HEK293 (cell line): ENCODE measurements around the gene HLF.

Experiments
- CTCF ChIA-PET: fragments of 350-600 bp; formaldehyde crosslinking; extraction: SDS; loops from one replicate; lab custom pipeline; 2021; ENCODE audit warnings: antibody characterized with exemption; lab: Yijun Ruan, JAX
- POLR2A ChIA-PET: fragments of 300-600 bp; formaldehyde crosslinking; extraction: SDS; loops from one replicate; lab custom pipeline; 2020; ENCODE audit warnings: antibody characterized with exemption, inconsistent platforms; lab: Yijun Ruan, JAX
- H3K27ac ChIP-seq: fragments of 200-500 bp; sonication (Bioruptor generic); 2 replicates; pipeline ENCODE4 v1.5.1; 2014; ENCODE audit warnings: low read depth, low read length, control low read depth, inconsistent platforms; ENCODE audit errors: extremely low read depth
- H3K36me3 ChIP-seq, 2 experiments: fragments of 200-500 bp in 1 of 2; sonication (Bioruptor generic) in 1 of 2; 1 replicate in 1 of 2; 2 replicates in 1 of 2; pipeline ENCODE4 v1.5.1; 2014 to 2017; ENCODE audit warnings: inconsistent platforms in 2 of 2, low read length in 2 of 2; ENCODE audit not compliant: control insufficient read depth in 2 of 2, insufficient read depth in 1 of 2
- H3K4me1 ChIP-seq: fragments of 200-500 bp; sonication (Bioruptor generic); 2 replicates; pipeline ENCODE4 v1.5.1; 2014; ENCODE audit warnings: mild to moderate bottlenecking, low read length, inconsistent platforms; ENCODE audit not compliant: control insufficient read depth, insufficient read depth
- H3K4me3 ChIP-seq: 2 replicates; pipeline ENCODE4 v1.5.1; 2011; ENCODE audit warnings: low read depth, mild to moderate bottlenecking, control low read depth, low read length, moderate library complexity
- H3K9me3 ChIP-seq: fragments of 200-500 bp; sonication (Bioruptor generic); 2 replicates; pipeline ENCODE4 v1.5.1; 2014; ENCODE audit warnings: low read depth, low read length, inconsistent platforms; ENCODE audit not compliant: control insufficient read depth, insufficient read depth
- EGR2 ChIP-seq: fragments of 450-650 bp; formaldehyde crosslinking; IDR thresholded peaks from 2 replicates; pipeline ENCODE4 v1.5.1; 2016; ENCODE audit warnings: low read depth, missing biosample characterization, missing genetic modification characterization
- GLIS1 ChIP-seq: fragments of 450-650 bp; formaldehyde crosslinking; IDR thresholded peaks from 2 replicates; pipeline ENCODE4 v1.5.1; 2016; ENCODE audit warnings: missing biosample characterization, missing genetic modification characterization
- GLIS2 ChIP-seq: fragments of 450-650 bp; formaldehyde crosslinking; IDR thresholded peaks from 2 replicates; pipeline ENCODE4 v1.5.1; 2016; ENCODE audit warnings: missing biosample characterization, missing genetic modification characterization
- IKZF3 ChIP-seq: fragments of 450-650 bp; IDR thresholded peaks from 2 replicates; pipeline ENCODE4 v1.5.0; 2018; ENCODE audit warnings: missing biosample characterization, mild to moderate bottlenecking, missing genetic modification characterization, moderate library complexity
- KLF17 ChIP-seq: fragments of 450-650 bp; formaldehyde crosslinking; IDR thresholded peaks from 2 replicates; pipeline ENCODE4 v1.5.1; 2016; ENCODE audit warnings: missing biosample characterization, missing genetic modification characterization
- KLF9 ChIP-seq: fragments of 450-650 bp; formaldehyde crosslinking; IDR thresholded peaks from 2 replicates; pipeline ENCODE4 v1.5.1; 2016; ENCODE audit warnings: missing biosample characterization, missing genetic modification characterization, low read depth
- MEIS1 ChIP-seq: sonication (generic); formaldehyde crosslinking; IDR thresholded peaks from 2 replicates; pipeline ENCODE4 v1.8.1; 2022; ENCODE audit warnings: missing genetic modification reagents, mild to moderate bottlenecking, borderline replicate concordance
- MZF1 ChIP-seq: fragments of 450-650 bp; formaldehyde crosslinking; IDR thresholded peaks from 2 replicates; pipeline ENCODE4 v1.5.1; 2017; ENCODE audit warnings: missing biosample characterization, missing genetic modification characterization, borderline replicate concordance
- OSR2 ChIP-seq: fragments of 450-650 bp; formaldehyde crosslinking; IDR thresholded peaks from 2 replicates; pipeline ENCODE4 v1.5.1; 2016; ENCODE audit warnings: missing biosample characterization, missing genetic modification characterization
- SCRT1 ChIP-seq: fragments of 450-650 bp; formaldehyde crosslinking; IDR thresholded peaks from 2 replicates; pipeline ENCODE4 v1.5.1; 2016; ENCODE audit warnings: missing biosample characterization, missing genetic modification characterization, borderline replicate concordance
- SP3 ChIP-seq: fragments of 450-650 bp; formaldehyde crosslinking; IDR thresholded peaks from 2 replicates; pipeline ENCODE4 v1.5.1; 2016; ENCODE audit warnings: missing biosample characterization, missing genetic modification characterization
- YY2 ChIP-seq: fragments of 450-650 bp; formaldehyde crosslinking; IDR thresholded peaks from 2 replicates; pipeline ENCODE4 v1.5.1; 2016; ENCODE audit warnings: missing biosample characterization, missing genetic modification characterization
- ZBTB11 ChIP-seq: fragments of 450-650 bp; formaldehyde crosslinking; conservative IDR thresholded peaks from 2 replicates; pipeline ENCODE4 v1.5.1; 2016; ENCODE audit warnings: low read depth, missing biosample characterization, missing genetic modification characterization
- ZFP3 ChIP-seq: fragments of 450-650 bp; formaldehyde crosslinking; IDR thresholded peaks from 2 replicates; pipeline ENCODE4 v1.5.1; 2016; ENCODE audit warnings: low read depth, missing biosample characterization, missing genetic modification characterization
- ZFP37 ChIP-seq: fragments of 450-650 bp; formaldehyde crosslinking; IDR thresholded peaks from 2 replicates; pipeline ENCODE4 v1.5.1; 2016; ENCODE audit warnings: missing biosample characterization, missing genetic modification characterization
- ZFP41 ChIP-seq: fragments of 450-650 bp; formaldehyde crosslinking; IDR thresholded peaks from 2 replicates; pipeline ENCODE4 v1.5.1; 2016; ENCODE audit warnings: missing biosample characterization, missing genetic modification characterization, borderline replicate concordance
- ZIC2 ChIP-seq: fragments of 450-650 bp; formaldehyde crosslinking; IDR thresholded peaks from 2 replicates; pipeline ENCODE4 v1.5.1; 2016; ENCODE audit warnings: missing biosample characterization, missing genetic modification characterization
- ZNF157 ChIP-seq: fragments of 450-650 bp; formaldehyde crosslinking; IDR thresholded peaks from 2 replicates; pipeline ENCODE4 v1.5.1; 2016; ENCODE audit warnings: missing biosample characterization, missing genetic modification characterization
- ZNF335 ChIP-seq: fragments of 450-650 bp; formaldehyde crosslinking; conservative IDR thresholded peaks from 2 replicates; pipeline ENCODE4 v1.5.1; 2016; ENCODE audit warnings: missing biosample characterization, missing genetic modification characterization
- ZNF366 ChIP-seq: fragments of 450-650 bp; formaldehyde crosslinking; conservative IDR thresholded peaks from 2 replicates; pipeline ENCODE4 v1.5.1; 2016; ENCODE audit warnings: missing biosample characterization, missing genetic modification characterization
- ZNF391 ChIP-seq: fragments of 450-650 bp; formaldehyde crosslinking; IDR thresholded peaks from 2 replicates; pipeline ENCODE4 v1.5.1; 2016; ENCODE audit warnings: low read depth, missing biosample characterization, missing genetic modification characterization, borderline replicate concordance
- ZNF394 ChIP-seq: fragments of 450-650 bp; formaldehyde crosslinking; IDR thresholded peaks from 2 replicates; pipeline ENCODE4 v1.5.1; 2016; ENCODE audit warnings: missing biosample characterization, missing genetic modification characterization, mild to moderate bottlenecking, moderate library complexity, borderline replicate concordance
- ZNF610 ChIP-seq: fragments of 450-650 bp; formaldehyde crosslinking; IDR thresholded peaks from 2 replicates; pipeline ENCODE4 v1.5.1; 2016; ENCODE audit warnings: missing biosample characterization, missing genetic modification characterization, borderline replicate concordance
- ZNF830 ChIP-seq: fragments of 450-650 bp; IDR thresholded peaks from 2 replicates; pipeline ENCODE4 v1.5.0; 2018; ENCODE audit warnings: missing biosample characterization, missing genetic modification characterization, low read depth, mild to moderate bottlenecking, moderate library complexity
- ZNF837 ChIP-seq: fragments of 450-650 bp; formaldehyde crosslinking; IDR thresholded peaks from 2 replicates; pipeline ENCODE4 v1.5.1; 2016; ENCODE audit warnings: missing biosample characterization, missing genetic modification characterization
- ZSCAN30 ChIP-seq: fragments of 450-650 bp; IDR thresholded peaks from 2 replicates; pipeline ENCODE4 v1.5.1; 2018; ENCODE audit warnings: missing biosample characterization, mild to moderate bottlenecking, missing genetic modification characterization, moderate library complexity
- TF ChIP-seq, protein P1 (sequence below): fragments of 450-650 bp; formaldehyde crosslinking; IDR thresholded peaks from 2 replicates; pipeline ENCODE4 v1.5.1; 2016; ENCODE audit warnings: missing biosample characterization, missing genetic modification characterization
- TF ChIP-seq, protein P2 (sequence below): fragments of 450-650 bp; formaldehyde crosslinking; IDR thresholded peaks from 2 replicates; pipeline ENCODE4 v1.5.1; 2016; ENCODE audit warnings: missing biosample characterization, missing genetic modification characterization

Gene HLF

DNA sequence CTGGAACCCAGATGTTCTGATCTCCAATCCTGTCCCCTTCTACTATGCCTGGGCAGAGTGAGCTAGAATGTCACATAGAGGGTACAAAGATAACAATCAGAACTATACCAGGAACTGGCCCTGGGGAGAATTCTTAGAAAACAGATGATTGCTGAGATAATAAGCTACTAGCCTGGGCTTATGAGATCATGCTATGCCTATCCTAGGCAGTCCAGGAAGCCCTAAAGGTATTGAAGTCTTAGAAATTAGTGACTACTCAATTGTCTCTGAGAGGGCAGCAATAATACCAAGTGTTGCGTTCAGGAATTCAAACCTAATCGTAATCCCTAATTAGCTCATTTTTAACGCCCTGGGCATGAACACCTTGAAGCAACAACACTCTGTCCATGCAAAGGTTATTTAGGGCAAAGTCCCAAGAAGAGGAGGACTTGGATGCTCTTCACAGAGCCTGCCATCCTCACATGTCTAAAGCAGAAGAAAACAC, 79.8 kb downstream of the HLF start (continued):
- TF ChIP-seq ZFP41 (tag by site-specific recombination), result no peak
- TF ChIP-seq ZFP3 (tag by site-specific recombination), result no peak

DNA sequence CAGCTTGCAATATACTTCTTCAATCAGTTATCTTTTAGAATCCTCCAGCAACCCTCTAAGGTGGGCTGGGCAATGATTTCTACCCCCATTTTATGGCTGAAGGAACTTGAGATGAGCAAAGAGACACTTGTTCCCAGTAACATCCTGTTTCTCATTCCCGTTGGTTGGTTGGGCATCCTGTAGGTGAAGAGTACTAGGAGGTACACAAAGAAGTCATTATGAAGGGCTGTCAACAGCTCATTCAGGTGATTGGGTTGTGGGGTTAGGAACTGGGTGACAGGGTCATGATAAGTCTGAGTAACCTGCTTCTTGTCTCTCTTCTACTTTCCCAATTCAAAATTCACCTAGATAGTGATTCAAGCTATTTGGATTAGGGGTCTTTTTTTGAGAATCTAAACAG, 80.4 kb downstream of the HLF start:
- H3K9me3 ChIP-seq, result no peaks in the 10 kb centered on the region
- CTCF ChIA-PET, result interaction anchor here (1.0 to 7.8 kb wide), 3 partner anchors 11 to 353 kb away, joined by 4 to 106 read pairs (median 7); no protein-coding TSS in a partner anchor
- POLR2A ChIA-PET, result no interaction called here
- H3K27ac ChIP-seq, result no peak overlapping the region
- no peak overlapping the region for H3K4me3 ChIP-seq
- no peaks in the 10 kb centered on the region for H3K4me1 ChIP-seq
- no peak for TF ChIP-seq GLIS1 (tag by site-specific recombination)
- TF ChIP-seq, protein P1, sequence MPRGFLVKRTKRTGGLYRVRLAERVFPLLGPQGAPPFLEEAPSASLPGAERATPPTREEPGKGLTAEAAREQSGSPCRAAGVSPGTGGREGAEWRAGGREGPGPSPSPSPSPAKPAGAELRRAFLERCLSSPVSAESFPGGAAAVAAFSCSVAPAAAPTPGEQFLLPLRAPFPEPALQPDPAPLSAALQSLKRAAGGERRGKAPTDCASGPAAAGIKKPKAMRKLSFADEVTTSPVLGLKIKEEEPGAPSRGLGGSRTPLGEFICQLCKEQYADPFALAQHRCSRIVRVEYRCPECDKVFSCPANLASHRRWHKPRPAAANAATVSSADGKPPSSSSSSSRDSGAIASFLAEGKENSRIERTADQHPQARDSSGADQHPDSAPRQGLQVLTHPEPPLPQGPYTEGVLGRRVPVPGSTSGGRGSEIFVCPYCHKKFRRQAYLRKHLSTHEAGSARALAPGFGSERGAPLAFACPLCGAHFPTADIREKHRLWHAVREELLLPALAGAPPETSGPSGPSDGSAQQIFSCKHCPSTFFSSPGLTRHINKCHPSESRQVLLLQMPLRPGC, result no peak
- no peak for TF ChIP-seq ZNF837 (tag by site-specific recombination)
- TF ChIP-seq ZNF335 (tag by site-specific recombination), result no peak
- TF ChIP-seq ZNF391 (tag by site-specific recombination), result no peak
- TF ChIP-seq ZSCAN30 (tag by site-specific recombination), result no peak
- TF ChIP-seq ZNF157 (tag by site-specific recombination), result no peak
- no peak for TF ChIP-seq EGR2 (tag by site-specific recombination)
- no peak for TF ChIP-seq KLF17 (tag by site-specific recombination)
- TF ChIP-seq SCRT1 (tag by site-specific recombination), result no peak
- no peak for TF ChIP-seq ZNF366 (tag by site-specific recombination)
- no peak for TF ChIP-seq KLF9 (tag by site-specific recombination)
- no peak for TF ChIP-seq ZFP37 (tag by site-specific recombination)
- no peak for TF ChIP-seq ZFP3 (tag by site-specific recombination)
- TF ChIP-seq ZIC2 (tag by site-specific recombination), result no peak
- TF ChIP-seq MEIS1 (CRISPR knock-in tag), result no peak
- TF ChIP-seq GLIS2, result no peak
- TF ChIP-seq SP3 (tag by site-specific recombination), result no peak
- TF ChIP-seq ZNF610 (tag by site-specific recombination), result no peak
- TF ChIP-seq MZF1 (tag by site-specific recombination), result no peak
- no peaks in the 10 kb centered on the region for H3K36me3 ChIP-seq

GRCh38 chr17:55346658-55347057, 81.9 kb downstream of the HLF start:
- H3K4me3 ChIP-seq, result no peak overlapping the region
- H3K9me3 ChIP-seq, result no peaks in the 10 kb centered on the region
- no peaks in the 10 kb centered on the region for H3K4me1 ChIP-seq
- CTCF ChIA-PET, result interaction anchor here (0.6 to 7.8 kb wide), 3 partner anchors 11 to 1495 kb away, joined by 4 to 106 read pairs (median 45); no protein-coding TSS in a partner anchor
- no peaks in the 10 kb centered on the region for H3K36me3 ChIP-seq
- H3K27ac ChIP-seq, result no peak overlapping the region
- POLR2A ChIA-PET, result no interaction called here
- TF ChIP-seq ZNF830 (tag by site-specific recombination) (no peak), OSR2 (no peak), IKZF3 (tag by site-specific recombination) (no peak), ZNF394 (tag by site-specific recombination) (no peak), ZBTB11 (tag by site-specific recombination) (no peak), YY2 (tag by site-specific recombination) (no peak)
- TF ChIP-seq, protein P2, sequence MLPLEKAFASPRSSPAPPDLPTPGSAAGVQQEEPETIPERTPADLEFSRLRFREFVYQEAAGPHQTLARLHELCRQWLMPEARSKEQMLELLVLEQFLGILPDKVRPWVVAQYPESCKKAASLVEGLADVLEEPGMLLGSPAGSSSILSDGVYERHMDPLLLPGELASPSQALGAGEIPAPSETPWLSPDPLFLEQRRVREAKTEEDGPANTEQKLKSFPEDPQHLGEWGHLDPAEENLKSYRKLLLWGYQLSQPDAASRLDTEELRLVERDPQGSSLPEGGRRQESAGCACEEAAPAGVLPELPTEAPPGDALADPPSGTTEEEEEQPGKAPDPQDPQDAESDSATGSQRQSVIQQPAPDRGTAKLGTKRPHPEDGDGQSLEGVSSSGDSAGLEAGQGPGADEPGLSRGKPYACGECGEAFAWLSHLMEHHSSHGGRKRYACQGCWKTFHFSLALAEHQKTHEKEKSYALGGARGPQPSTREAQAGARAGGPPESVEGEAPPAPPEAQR, result no peak
